NCI-H128 (cell line): ENCODE measurements around the gene MAB21L4.

Source experiments
- DNase-seq: peaks from one replicate; lab custom pipeline; 2025; ENCODE audit not compliant: unreplicated experiment; lab: John Stamatoyannopoulos, UW

MAB21L4 gene

DNA sequence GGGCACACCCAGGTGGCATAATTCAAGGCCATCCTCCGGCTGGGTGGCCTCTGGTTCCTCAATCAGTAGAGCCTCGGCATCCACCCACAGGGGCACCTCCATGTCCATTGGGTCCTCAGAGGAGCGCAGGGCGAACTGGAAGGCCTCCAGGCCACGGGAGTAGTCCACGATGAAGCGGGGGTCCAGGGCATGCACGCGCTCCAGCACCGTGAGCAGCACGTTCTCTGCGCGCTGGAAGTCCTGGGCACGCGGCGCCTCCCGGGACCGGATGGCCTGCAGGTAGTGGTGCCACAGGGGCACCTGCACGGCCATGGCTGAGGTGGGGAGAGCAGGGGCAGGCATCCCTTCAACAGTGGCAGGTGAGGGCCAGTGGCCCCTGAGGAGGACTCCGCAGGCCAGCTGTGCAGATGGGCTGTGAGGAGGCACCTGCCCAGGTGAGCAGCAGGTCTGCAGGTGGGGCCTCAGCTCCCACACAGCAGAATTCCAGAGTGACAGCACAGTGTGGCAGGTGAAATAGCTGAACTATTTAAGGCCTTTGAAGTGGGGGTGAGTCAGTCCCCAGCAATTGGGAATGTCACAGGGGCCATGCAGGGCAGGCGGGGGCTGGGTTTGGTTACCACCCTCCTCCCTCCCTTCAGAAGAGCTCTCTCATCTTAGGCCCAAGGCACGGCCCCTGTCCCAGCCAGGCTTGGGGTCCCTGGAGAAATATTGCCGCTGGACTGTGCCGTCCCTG is at the start of gene MAB21L4:
Gene MAB21L4, minus strand, starts transcription at position 501 of the 733 bp plus-strand sequence. Its CDS starts 159 bp downstream, at position 342.
- DNase-seq = no peak

GRCh38 chr2:240936106-240936505 is 40.1 kb upstream of the MAB21L4 start:
- no peak for DNase-seq

- no peak for DNase-seq
These were observed 39.3 kb upstream of the MAB21L4 start for GRCh38 chr2:240935103-240935876.

GRCh38 chr2:240934701-240935102 is 38.7 kb upstream of the MAB21L4 start:
- DNase-seq = no peak

- no peak for DNase-seq
These were observed 38.2 kb upstream of the MAB21L4 start for GRCh38 chr2:240933966-240934700.

GRCh38 chr2:240933048-240933965 is 37.4 kb upstream of the MAB21L4 start:
- no peak for DNase-seq

DNA sequence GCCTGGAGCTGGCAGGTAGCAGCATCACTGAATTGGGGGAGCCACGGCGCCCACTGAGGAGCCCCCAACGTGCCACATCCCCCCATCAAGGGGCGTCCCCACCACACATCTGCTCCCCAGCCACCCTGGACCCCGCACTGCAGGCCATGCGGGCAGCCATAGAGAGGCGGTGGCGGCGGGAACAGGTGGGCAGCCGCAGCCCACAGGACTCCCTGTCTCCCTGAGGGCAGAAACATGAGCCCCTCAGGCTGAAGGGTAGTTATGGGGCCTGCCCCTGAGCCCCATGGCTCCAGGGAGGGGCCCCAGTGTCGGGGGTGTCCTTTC is 36.7 kb upstream of the MAB21L4 start:
- DNase-seq = no peak

GRCh38 chr2:240932001-240932723 is 36.2 kb upstream of the MAB21L4 start:
- no peak for DNase-seq

DNA sequence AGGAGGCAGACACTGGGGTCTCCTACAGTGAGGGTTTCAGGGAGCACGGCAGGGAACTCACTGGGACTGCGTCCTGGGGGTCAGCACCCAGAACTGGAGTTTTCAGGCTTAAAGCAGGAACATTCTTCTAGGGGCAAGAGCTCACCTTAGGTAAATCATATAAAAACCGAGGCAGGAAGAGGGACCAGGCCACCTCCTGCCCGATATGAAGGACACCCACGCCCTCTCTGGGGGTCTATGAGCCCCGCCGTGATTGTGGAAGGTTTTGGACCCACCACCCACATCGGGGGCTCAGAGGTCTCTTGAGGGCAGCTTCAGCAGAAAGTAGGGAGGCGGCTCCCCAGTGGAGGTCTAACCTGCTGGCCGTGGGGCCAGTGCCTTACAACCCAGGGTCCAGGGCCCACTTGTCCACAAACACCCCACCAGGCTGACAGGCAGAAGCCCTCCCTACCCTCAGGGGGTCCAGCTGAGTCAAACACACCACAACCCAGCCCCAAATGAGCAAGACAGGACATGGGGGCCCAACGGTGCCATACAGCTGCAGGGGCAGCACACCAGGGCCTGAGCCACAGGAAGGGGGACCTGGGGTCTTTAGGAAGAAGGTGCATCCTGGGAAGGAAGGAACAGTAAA is 35.5 kb upstream of the MAB21L4 start:
- DNase-seq = no peak

DNA sequence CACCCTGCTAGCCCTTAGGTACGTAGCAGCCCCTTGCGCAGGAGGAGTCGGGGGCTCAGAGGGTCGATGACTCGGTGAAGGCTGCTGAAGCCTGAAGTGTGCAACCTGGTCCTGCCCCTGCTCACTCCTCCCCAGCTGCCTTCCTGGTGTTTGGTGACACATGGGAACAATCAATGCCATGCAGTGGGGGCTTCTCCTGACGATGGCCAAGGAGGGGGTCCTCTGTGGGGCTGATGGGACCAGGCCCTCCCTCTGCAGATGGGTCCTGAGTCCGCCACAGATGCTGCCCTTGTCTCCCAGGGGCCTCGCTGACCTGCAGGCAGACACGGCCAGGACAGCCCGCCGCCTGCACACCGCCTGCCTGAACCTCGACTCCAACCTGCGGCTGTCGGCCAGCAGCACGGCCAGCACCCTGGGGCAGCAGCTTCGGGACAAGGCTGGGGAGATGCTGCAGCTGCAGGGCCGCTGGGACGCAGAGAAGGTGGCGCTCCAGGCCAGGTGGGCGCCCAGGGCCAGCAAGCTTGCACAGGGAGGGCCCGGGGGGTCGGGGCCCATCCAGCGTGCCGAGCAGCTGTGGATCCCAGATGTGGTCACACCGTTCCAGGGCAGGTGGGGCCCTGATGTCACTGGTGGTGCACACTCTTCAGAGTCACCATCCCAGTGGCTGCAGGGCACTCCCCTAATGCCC is 34.8 kb upstream of the MAB21L4 start:
- no peak for DNase-seq

- DNase-seq = no peak
These were observed 34.2 kb upstream of the MAB21L4 start for GRCh38 chr2:240930096-240930630.

- no peak for DNase-seq
These were observed 33.6 kb upstream of the MAB21L4 start for GRCh38 chr2:240929364-240930095.

- DNase-seq = no peak
These were observed 32.8 kb upstream of the MAB21L4 start for GRCh38 chr2:240928476-240929363.

- no peak for DNase-seq
These were observed 31.4 kb upstream of the MAB21L4 start for GRCh38 chr2:240927390-240927781.

GRCh38 chr2:240926516-240927389 is 30.8 kb upstream of the MAB21L4 start:
- no peak for DNase-seq
